HFF-Myc (cell line): ENCODE results near the gene EXOC4.

Source experiments
- DNase-seq: peaks from one replicate; pipeline ENCODE4 v3.0.0-alpha.2; 2011; ENCODE audit warnings: low read depth; ENCODE audit errors: extremely low read depth
- H3K4me3 ChIP-seq: replicated peaks from 2 replicates; pipeline ENCODE4 v1.5.1; 2011; ENCODE audit warnings: low read depth, mild to moderate bottlenecking, control low read depth, low read length
- CTCF ChIP-seq: IDR thresholded peaks from 2 replicates; pipeline ENCODE4 v1.5.1; 2012; ENCODE audit warnings: mild to moderate bottlenecking, low read depth, low read length, control low read depth; ENCODE audit errors: missing control alignments

EXOC4 gene

DNA sequence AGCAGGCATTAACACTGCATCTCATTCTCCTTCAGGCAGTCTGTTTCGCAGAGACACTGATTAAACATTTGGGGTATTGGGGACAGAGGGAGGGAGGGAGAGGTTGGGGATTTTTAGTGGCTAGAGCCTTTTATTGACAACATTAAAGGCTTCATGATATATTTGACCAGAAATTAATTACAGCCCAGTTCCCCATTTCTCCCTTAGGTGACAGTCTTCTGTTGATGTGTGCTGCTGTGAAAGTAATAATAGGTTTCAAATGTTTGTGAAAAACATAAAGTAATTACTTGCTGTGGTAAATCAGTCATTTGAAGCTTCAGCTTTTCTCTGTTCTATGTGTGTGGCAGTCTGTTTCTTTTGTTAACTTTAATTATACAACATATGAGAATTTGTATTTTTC, 769.0 kb downstream of the EXOC4 start:
- H3K4me3 ChIP-seq, result no peak overlapping the region
- DNase-seq, result no peak
- TF ChIP-seq CTCF, result no peak

GRCh38 chr7:134022286-134022911, 769.5 kb downstream of the EXOC4 start:
- H3K4me3 ChIP-seq, result no peak overlapping the region
- DNase-seq, result no peak
- TF ChIP-seq CTCF, result no peak

- TF ChIP-seq CTCF, result no peak
- no peak overlapping the region for H3K4me3 ChIP-seq
- no peak for DNase-seq
Measured at GRCh38 chr7:134024739-134025138, 771.9 kb downstream of the EXOC4 start.

DNA sequence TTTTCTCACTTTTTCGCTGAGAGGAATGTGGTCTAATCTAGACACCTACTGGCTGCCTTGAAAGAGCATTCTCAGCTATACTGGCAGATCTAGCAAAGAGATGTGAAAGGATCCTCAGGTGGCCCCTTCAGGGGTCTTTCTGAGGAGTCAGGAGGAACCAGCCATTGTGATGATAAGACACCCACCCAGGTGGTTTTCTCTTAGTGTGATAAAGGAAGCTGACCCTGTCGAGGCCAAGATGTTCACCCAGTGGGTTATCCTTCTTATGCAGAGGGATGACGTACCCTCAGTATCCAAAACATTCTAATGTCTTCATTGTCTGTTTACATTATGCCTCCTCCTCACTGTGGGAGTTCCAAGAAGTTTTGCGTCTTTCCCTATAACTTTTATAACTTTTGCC, 776.0 kb downstream of the EXOC4 start:
- no peak for TF ChIP-seq CTCF
- DNase-seq, result no peak
- H3K4me3 ChIP-seq, result no peak overlapping the region

- no peak for TF ChIP-seq CTCF
- no peak for DNase-seq
- H3K4me3 ChIP-seq, result no peak overlapping the region
Measured at GRCh38 chr7:134029743-134030142, 776.9 kb downstream of the EXOC4 start.

GRCh38 chr7:134030460-134030865, 777.6 kb downstream of the EXOC4 start:
- no peak for DNase-seq
- TF ChIP-seq CTCF, result no peak
- no peak overlapping the region for H3K4me3 ChIP-seq
